ENCODE results near the gene SLC1A3. TPM values are rescaled to one million over a fixed set of nuclear protein-coding genes. Genes with fewer than 3 reads are reported as not detected.

Gene SLC1A3
- total RNA-seq, 1 donor from 2014 or later, result 8.5 TPM

DNA sequence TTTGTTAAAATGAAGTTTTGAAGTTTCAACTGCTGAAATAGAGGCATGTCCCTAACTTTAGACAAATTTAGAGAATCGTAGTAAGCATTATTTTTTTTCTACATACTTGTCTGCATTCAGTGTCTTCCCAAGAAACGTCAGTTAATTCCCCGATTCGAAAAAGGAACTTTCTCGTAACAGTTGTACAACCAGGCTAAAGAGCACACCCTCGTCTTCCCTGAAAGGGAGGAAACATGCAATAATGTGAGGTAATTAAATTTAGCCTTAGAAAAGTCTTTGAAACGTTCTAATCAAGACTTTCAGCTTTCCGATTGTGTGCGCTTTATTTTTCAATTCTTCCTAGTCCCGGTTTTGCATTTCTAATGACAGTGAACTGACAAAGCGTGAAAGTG lies 374 bp upstream of the SLC1A3 start:
- Histone ChIP-seq H3K27me3 (no peaks in the 10 kb centered on the region), H3F3A (ENCODE audit: low read depth) (peaks cover 6% of the 10 kb centered on the region), H2AFZ (replicated peaks) (peak overlapping the region; percentile 59), H3K9me3 (ENCODE audit: low read depth) (no peaks in the 10 kb centered on the region), H4K20me1 (ENCODE audit: low read depth) (no peaks in the 10 kb centered on the region), H3K79me2 (ENCODE audit: low read depth) (peaks cover 2% of the 10 kb centered on the region), H3K4me1 (peaks cover 34% of the 10 kb centered on the region), H3K4me3 (peak overlapping the region; percentile 60), H3K36me3 (no peaks in the 10 kb centered on the region), H3K27ac (no peak overlapping the region), H3K4me2 (peak overlapping the region; percentile 81), H3K9ac (no peak overlapping the region)
- Mint-ChIP-seq H3K27ac (peak overlapping the region; percentile 62), H3K36me3 (peaks cover 13% of the 10 kb centered on the region), H3K27me3 (ENCODE audit: insufficient read depth, low read depth) (no peaks in the 10 kb centered on the region), H3K4me3 (peak overlapping the region; percentile 93), H3K4me1 (peaks cover 39% of the 10 kb centered on the region), H3K9me3 (no peaks in the 10 kb centered on the region)
- no peak for DNase-seq (ENCODE audit: low spot score)
- no peak for TF ChIP-seq EZH2 (IDR thresholded peaks at IDR 0.05)
- TF ChIP-seq, protein P1, sequence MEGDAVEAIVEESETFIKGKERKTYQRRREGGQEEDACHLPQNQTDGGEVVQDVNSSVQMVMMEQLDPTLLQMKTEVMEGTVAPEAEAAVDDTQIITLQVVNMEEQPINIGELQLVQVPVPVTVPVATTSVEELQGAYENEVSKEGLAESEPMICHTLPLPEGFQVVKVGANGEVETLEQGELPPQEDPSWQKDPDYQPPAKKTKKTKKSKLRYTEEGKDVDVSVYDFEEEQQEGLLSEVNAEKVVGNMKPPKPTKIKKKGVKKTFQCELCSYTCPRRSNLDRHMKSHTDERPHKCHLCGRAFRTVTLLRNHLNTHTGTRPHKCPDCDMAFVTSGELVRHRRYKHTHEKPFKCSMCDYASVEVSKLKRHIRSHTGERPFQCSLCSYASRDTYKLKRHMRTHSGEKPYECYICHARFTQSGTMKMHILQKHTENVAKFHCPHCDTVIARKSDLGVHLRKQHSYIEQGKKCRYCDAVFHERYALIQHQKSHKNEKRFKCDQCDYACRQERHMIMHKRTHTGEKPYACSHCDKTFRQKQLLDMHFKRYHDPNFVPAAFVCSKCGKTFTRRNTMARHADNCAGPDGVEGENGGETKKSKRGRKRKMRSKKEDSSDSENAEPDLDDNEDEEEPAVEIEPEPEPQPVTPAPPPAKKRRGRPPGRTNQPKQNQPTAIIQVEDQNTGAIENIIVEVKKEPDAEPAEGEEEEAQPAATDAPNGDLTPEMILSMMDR (IDR thresholded peaks at IDR 0.05), result no peak
- TF ChIP-seq EZH2phosphoT487 (IDR thresholded peaks at IDR 0.05), result no peak

- no peaks in the 10 kb centered on the region for H3K36me3 ChIP-seq
- H3K4me3 ChIP-seq, result peak overlapping the region; percentile 60
- peaks cover 2% of the 10 kb centered on the region for H3K79me2 ChIP-seq (ENCODE audit: low read depth)
- no peak overlapping the region for H3K9ac ChIP-seq
- TF ChIP-seq, protein P1 (IDR thresholded peaks at IDR 0.05), result no peak
- no peak for TF ChIP-seq EZH2phosphoT487 (IDR thresholded peaks at IDR 0.05)
- TF ChIP-seq EZH2 (IDR thresholded peaks at IDR 0.05), result no peak
- peak overlapping the region; percentile 31 for H3K27ac Mint-ChIP-seq
- peaks cover 22% of the 10 kb centered on the region for H3K36me3 Mint-ChIP-seq
- no peak overlapping the region for H3K27ac ChIP-seq
- no peaks in the 10 kb centered on the region for H3K9me3 ChIP-seq (ENCODE audit: low read depth)
- peaks cover 34% of the 10 kb centered on the region for H3K4me1 ChIP-seq
- peak overlapping the region; percentile 93 for H3K4me3 Mint-ChIP-seq
- peak; percentile 72 for DNase-seq (ENCODE audit: low spot score)
- H3K4me1 Mint-ChIP-seq, result peaks cover 42% of the 10 kb centered on the region
- peaks cover 6% of the 10 kb centered on the region for H3F3A ChIP-seq (ENCODE audit: low read depth)
- peak overlapping the region; percentile 81 for H3K4me2 ChIP-seq
- H4K20me1 ChIP-seq (ENCODE audit: low read depth), result no peaks in the 10 kb centered on the region
- no peaks in the 10 kb centered on the region for H3K27me3 Mint-ChIP-seq (ENCODE audit: insufficient read depth, low read depth)
- no peaks in the 10 kb centered on the region for H3K27me3 ChIP-seq
- H3K9me3 Mint-ChIP-seq, result peaks cover 5% of the 10 kb centered on the region
- H2AFZ ChIP-seq (replicated peaks), result peak overlapping the region; percentile 40
Measured at GRCh38 chr5:36607114-36607571, 737 bp downstream of the SLC1A3 start.

GRCh38 chr5:36607838-36608783 lies 1.7 kb downstream of the SLC1A3 start:
- Mint-ChIP-seq H3K4me1 (peaks cover 41% of the 10 kb centered on the region), H3K27ac (peak overlapping the region; percentile 35), H3K9me3 (peaks cover 5% of the 10 kb centered on the region), H3K27me3 (ENCODE audit: insufficient read depth, low read depth) (no peaks in the 10 kb centered on the region), H3K4me3 (peak overlapping the region; percentile 93), H3K36me3 (peaks cover 29% of the 10 kb centered on the region)
- Histone ChIP-seq H3K79me2 (ENCODE audit: low read depth) (peaks cover 2% of the 10 kb centered on the region), H3K4me1 (peaks cover 34% of the 10 kb centered on the region), H3K27ac (no peak overlapping the region), H3F3A (ENCODE audit: low read depth) (peaks cover 6% of the 10 kb centered on the region), H4K20me1 (ENCODE audit: low read depth) (no peaks in the 10 kb centered on the region), H3K36me3 (no peaks in the 10 kb centered on the region), H3K27me3 (no peaks in the 10 kb centered on the region), H2AFZ (replicated peaks) (no peak overlapping the region), H3K4me2 (peak overlapping the region; percentile 81), H3K9ac (no peak overlapping the region), H3K9me3 (ENCODE audit: low read depth) (no peaks in the 10 kb centered on the region), H3K4me3 (peak overlapping the region; percentile 60)
- TF ChIP-seq EZH2 (IDR thresholded peaks at IDR 0.05) (no peak), EZH2phosphoT487 (IDR thresholded peaks at IDR 0.05) (no peak)
- TF ChIP-seq, protein P1 (IDR thresholded peaks at IDR 0.05), result no peak
- no peak for DNase-seq (ENCODE audit: low spot score)
